ENCODE measurements around the gene KATNB1.
"Not testable (repeated sequence)": the region's sequence is repeated elsewhere in the genome, so short reads cannot be mapped to it uniquely, and the experiment has no call there.

Gene KATNB1

GRCh38 chr16:57773655-57774295 is 38.2 kb downstream of the KATNB1 start:
- no peak for DNase-seq (ENCODE audit: low read depth)

- no peak for DNase-seq (ENCODE audit: low read depth)
Observed at GRCh38 chr16:57774705-57775285, 39.2 kb downstream of the KATNB1 start.

- DNase-seq (ENCODE audit: low read depth) = no peak
Observed at GRCh38 chr16:57775661-57776469, 40.3 kb downstream of the KATNB1 start.

- DNase-seq (ENCODE audit: low read depth) = no peak
Observed at GRCh38 chr16:57778658-57779057, 43.1 kb downstream of the KATNB1 start.

GRCh38 chr16:57779836-57780235 is 44.3 kb downstream of the KATNB1 start:
- DNase-seq (ENCODE audit: low read depth) = not testable (repeated sequence)

- DNase-seq (ENCODE audit: low read depth) = no peak
Observed at GRCh38 chr16:57781349-57781740, 45.8 kb downstream of the KATNB1 start.

- no peak for DNase-seq (ENCODE audit: low read depth)
Observed at GRCh38 chr16:57781741-57782606, 46.4 kb downstream of the KATNB1 start.

- not testable (repeated sequence) for DNase-seq (ENCODE audit: low read depth)
Observed at GRCh38 chr16:57782607-57783055, 47.1 kb downstream of the KATNB1 start.

- no peak for DNase-seq (ENCODE audit: low read depth)
Observed at GRCh38 chr16:57783116-57783515, 47.5 kb downstream of the KATNB1 start.

- DNase-seq (ENCODE audit: low read depth) = no peak
Observed at GRCh38 chr16:57783883-57784282, 48.3 kb downstream of the KATNB1 start.

GRCh38 chr16:57784334-57784733 is 48.8 kb downstream of the KATNB1 start:
- no peak for DNase-seq (ENCODE audit: low read depth)

GRCh38 chr16:57785385-57785784 is 49.8 kb downstream of the KATNB1 start:
- DNase-seq (ENCODE audit: low read depth) = no peak

GRCh38 chr16:57785924-57786323 is 50.4 kb downstream of the KATNB1 start:
- DNase-seq (ENCODE audit: low read depth) = no peak

GRCh38 chr16:57786632-57787518 is 51.3 kb downstream of the KATNB1 start:
- DNase-seq (ENCODE audit: low read depth) = no peak

GRCh38 chr16:57787519-57787905 is 51.9 kb downstream of the KATNB1 start:
- no peak for DNase-seq (ENCODE audit: low read depth)

- no peak for DNase-seq (ENCODE audit: low read depth)
Observed at GRCh38 chr16:57788252-57788841, 52.8 kb downstream of the KATNB1 start.

GRCh38 chr16:57788951-57789350 is 53.4 kb downstream of the KATNB1 start:
- no peak for DNase-seq (ENCODE audit: low read depth)

GRCh38 chr16:57791195-57791892 is 55.8 kb downstream of the KATNB1 start:
- no peak for DNase-seq (ENCODE audit: low read depth)

GRCh38 chr16:57791893-57792461 is 56.4 kb downstream of the KATNB1 start:
- DNase-seq (ENCODE audit: low read depth) = no peak
